Femur (tissue), 1 donor: Measurements from ENCODE around the gene ST6GAL1.
"Not testable (repeated sequence)": the region's sequence is repeated elsewhere in the genome, so short reads cannot be mapped to it uniquely, and the experiment has no call there.

Experiments
- DNase-seq: peaks from one replicate; pipeline ENCODE4 v3.0.0-alpha.2; 2017

Gene ST6GAL1

GRCh38 chr3:186946756-186947375 lies 16.5 kb downstream of the ST6GAL1 start:
- no peak for DNase-seq

- DNase-seq: no peak
These were observed 19.1 kb downstream of the ST6GAL1 start for GRCh38 chr3:186949281-186949982.

GRCh38 chr3:186950402-186951093 lies 20.2 kb downstream of the ST6GAL1 start:
- DNase-seq: no peak

GRCh38 chr3:186951640-186952552 lies 21.6 kb downstream of the ST6GAL1 start:
- DNase-seq: no peak

- no peak for DNase-seq
These were observed 22.7 kb downstream of the ST6GAL1 start for GRCh38 chr3:186953011-186953487.

GRCh38 chr3:186953992-186954699 lies 23.8 kb downstream of the ST6GAL1 start:
- DNase-seq: not testable (repeated sequence)

GRCh38 chr3:186955898-186956696 lies 25.8 kb downstream of the ST6GAL1 start:
- DNase-seq: no peak

- no peak for DNase-seq
These were observed 28.8 kb downstream of the ST6GAL1 start for GRCh38 chr3:186959029-186959624.

- no peak for DNase-seq
These were observed 30.0 kb downstream of the ST6GAL1 start for GRCh38 chr3:186960347-186960746.

- DNase-seq: no peak
These were observed 32.1 kb downstream of the ST6GAL1 start for GRCh38 chr3:186962445-186962844.

- DNase-seq: no peak
These were observed 33.3 kb downstream of the ST6GAL1 start for GRCh38 chr3:186963636-186964035.

GRCh38 chr3:186964071-186964470 lies 33.7 kb downstream of the ST6GAL1 start:
- DNase-seq: no peak

- no peak for DNase-seq
These were observed 34.3 kb downstream of the ST6GAL1 start for GRCh38 chr3:186964616-186965015.

GRCh38 chr3:186965141-186965879 lies 35.0 kb downstream of the ST6GAL1 start:
- no peak for DNase-seq

GRCh38 chr3:186966406-186966805 lies 36.1 kb downstream of the ST6GAL1 start:
- DNase-seq: no peak

- DNase-seq: not testable (repeated sequence)
These were observed 36.9 kb downstream of the ST6GAL1 start for GRCh38 chr3:186967236-186967635.

- no peak for DNase-seq
These were observed 37.4 kb downstream of the ST6GAL1 start for GRCh38 chr3:186967686-186968085.

GRCh38 chr3:186969607-186970006 lies 39.3 kb downstream of the ST6GAL1 start:
- no peak for DNase-seq

GRCh38 chr3:186971106-186971505 lies 40.8 kb downstream of the ST6GAL1 start:
- not testable (repeated sequence) for DNase-seq

- DNase-seq: no peak
These were observed 41.3 kb downstream of the ST6GAL1 start for GRCh38 chr3:186971578-186971977.
